Transverse colon (tissue), 4 donors: ENCODE data around the gene CALM3. TPM values are rescaled to one million over a fixed set of nuclear protein-coding genes. Genes with fewer than 3 reads are reported as not detected.

Source experiments
- DNase-seq: peaks from one replicate; pipeline ENCODE4 v3.0.0-alpha.2; 2019
- H3K27ac ChIP-seq, 4 donors: fragments of 200-600 bp; sonication (generic); 2 replicates each; pipeline ENCODE4 v1.5.1; 2016 to 2018; ENCODE audit warnings: inconsistent platforms in 4 of 4
- H3K27me3 ChIP-seq: fragments of 200-600 bp; sonication (generic); 2 replicates; pipeline ENCODE4 v1.5.1; 2017; ENCODE audit warnings: inconsistent platforms
- H3K36me3 ChIP-seq, 4 donors: fragments of 200-600 bp; sonication (generic); 2 replicates each; pipeline ENCODE4 v1.5.1; 2017 to 2019; ENCODE audit warnings: inconsistent platforms in 4 of 4
- H3K4me1 ChIP-seq, 4 donors: fragments of 200-600 bp; sonication (generic); 2 replicates each; pipeline ENCODE4 v1.5.1; 2017 to 2020; ENCODE audit warnings: inconsistent platforms in 4 of 4
- H3K4me3 ChIP-seq, 4 donors: fragments of 200-600 bp; sonication (generic); 1 replicate in 1 of 4; 2 replicates in 3 of 4; pipeline versions ENCODE4 v1.5.1 to v1.6.1; 2017 to 2019; ENCODE audit warnings: inconsistent platforms in 4 of 4
- H3K9me3 ChIP-seq, 2 donors: fragments of 200-600 bp; sonication (generic); 2 replicates each; pipeline ENCODE4 v1.5.1; 2017 to 2019; ENCODE audit warnings: inconsistent platforms in 2 of 2
- EP300 ChIP-seq: sonication (generic); formaldehyde crosslinking; IDR thresholded peaks from one replicate; pipeline ENCODE4 v1.6.1; 2017; ENCODE audit warnings: antibody characterized with exemption, low read depth
- POLR2A ChIP-seq: fragments of 450-650 bp; IDR thresholded peaks from one replicate; pipeline ENCODE4 v1.6.1; 2016; ENCODE audit warnings: antibody characterized with exemption, mild to moderate bottlenecking, moderate library complexity
- POLR2AphosphoS5 ChIP-seq, 3 donors: sonication (generic); formaldehyde crosslinking; IDR thresholded peaks; one replicate each; pipeline ENCODE4 v1.6.1; 2016; ENCODE audit warnings: antibody characterized with exemption in 3 of 3
- WGBS, 2 donors: methylation state at CpG; one replicate each; pipeline ENCODE4 v1.1.5; 2018; ENCODE audit warnings: low coverage in 1 of 2; 5-methylcytosine and 5-hydroxymethylcytosine counted together
- in situ Hi-C, 4 donors: fragments of 200-750 bp; cut with MboI; loops; one replicate each; pipeline versions ENCODE4 v1.15.0 to v1.15.1; 2017; ENCODE audit warnings: low sequenced_read_pairs in 3 of 4, low pct_ligation_motif_present in 1 of 4, low pct_unique_long_range_greater_than_20kb in 1 of 4
- intact Hi-C: fragments of 100-400 bp; cut with DNase I; formaldehyde crosslinking; loops from one replicate; pipeline ENCODE4 v1.15.1; 2023; ENCODE audit warnings: low total_unique reads
- total RNA-seq, 4 donors: library from RNA; depleted of rRNA; stranded (reverse); fragments of >200 nt; gene quantifications; one replicate each; pipeline ENCODE4 v1.1.0, GENCODE V29; 2016
- TF ChIP-seq, protein P1 (sequence below), 5 experiments: fragments of 200-600 bp in 3 of 5; fragments of 450-650 bp in 2 of 5; sonication (generic) in 3 of 5; IDR thresholded peaks; 1 replicate in 2 of 5; 2 replicates in 3 of 5; pipeline ENCODE4 v1.5.1; 2016 to 2017; ENCODE audit warnings: antibody characterized with exemption in 5 of 5, inconsistent platforms in 3 of 5, mild to moderate bottlenecking in 2 of 5, moderate library complexity in 1 of 5

The CALM3 gene
- total RNA-seq, 4 donors from 2014 or later, result 160 to 923 (median 194) TPM

- no peak for TF ChIP-seq POLR2A
- TF ChIP-seq, protein P1, sequence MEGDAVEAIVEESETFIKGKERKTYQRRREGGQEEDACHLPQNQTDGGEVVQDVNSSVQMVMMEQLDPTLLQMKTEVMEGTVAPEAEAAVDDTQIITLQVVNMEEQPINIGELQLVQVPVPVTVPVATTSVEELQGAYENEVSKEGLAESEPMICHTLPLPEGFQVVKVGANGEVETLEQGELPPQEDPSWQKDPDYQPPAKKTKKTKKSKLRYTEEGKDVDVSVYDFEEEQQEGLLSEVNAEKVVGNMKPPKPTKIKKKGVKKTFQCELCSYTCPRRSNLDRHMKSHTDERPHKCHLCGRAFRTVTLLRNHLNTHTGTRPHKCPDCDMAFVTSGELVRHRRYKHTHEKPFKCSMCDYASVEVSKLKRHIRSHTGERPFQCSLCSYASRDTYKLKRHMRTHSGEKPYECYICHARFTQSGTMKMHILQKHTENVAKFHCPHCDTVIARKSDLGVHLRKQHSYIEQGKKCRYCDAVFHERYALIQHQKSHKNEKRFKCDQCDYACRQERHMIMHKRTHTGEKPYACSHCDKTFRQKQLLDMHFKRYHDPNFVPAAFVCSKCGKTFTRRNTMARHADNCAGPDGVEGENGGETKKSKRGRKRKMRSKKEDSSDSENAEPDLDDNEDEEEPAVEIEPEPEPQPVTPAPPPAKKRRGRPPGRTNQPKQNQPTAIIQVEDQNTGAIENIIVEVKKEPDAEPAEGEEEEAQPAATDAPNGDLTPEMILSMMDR (IDR thresholded peaks at IDR 0.05), result no peak
- TF ChIP-seq EP300, result no peak
- TF ChIP-seq POLR2AphosphoS5 (IDR thresholded peaks at IDR 0.05), result no peak
- peaks cover 40% of the 10 kb centered on the region for H3K27me3 ChIP-seq
- in situ Hi-C loops, result no loop called here
- H3K36me3 ChIP-seq, result no peaks in the 10 kb centered on the region
- peaks cover 0 to 44% (median 19%) of the 10 kb centered on the region in 4 donors for H3K4me1 ChIP-seq
- no peak for DNase-seq
- intact Hi-C loops, result no loop called here
- H3K4me3 ChIP-seq, result no peak overlapping the region
- peak overlapping the region in 3 of 4 donors; percentile 25 to 34 (median 27) for H3K27ac ChIP-seq
- no peaks in the 10 kb centered on the region for H3K9me3 ChIP-seq
- 85 to 94% methylated on average over 5 of the region's 5 CpGs for WGBS, 2 donors
Measured at GRCh38 chr19:46656541-46656940, 55.4 kb downstream of the CALM3 start.

DNA sequence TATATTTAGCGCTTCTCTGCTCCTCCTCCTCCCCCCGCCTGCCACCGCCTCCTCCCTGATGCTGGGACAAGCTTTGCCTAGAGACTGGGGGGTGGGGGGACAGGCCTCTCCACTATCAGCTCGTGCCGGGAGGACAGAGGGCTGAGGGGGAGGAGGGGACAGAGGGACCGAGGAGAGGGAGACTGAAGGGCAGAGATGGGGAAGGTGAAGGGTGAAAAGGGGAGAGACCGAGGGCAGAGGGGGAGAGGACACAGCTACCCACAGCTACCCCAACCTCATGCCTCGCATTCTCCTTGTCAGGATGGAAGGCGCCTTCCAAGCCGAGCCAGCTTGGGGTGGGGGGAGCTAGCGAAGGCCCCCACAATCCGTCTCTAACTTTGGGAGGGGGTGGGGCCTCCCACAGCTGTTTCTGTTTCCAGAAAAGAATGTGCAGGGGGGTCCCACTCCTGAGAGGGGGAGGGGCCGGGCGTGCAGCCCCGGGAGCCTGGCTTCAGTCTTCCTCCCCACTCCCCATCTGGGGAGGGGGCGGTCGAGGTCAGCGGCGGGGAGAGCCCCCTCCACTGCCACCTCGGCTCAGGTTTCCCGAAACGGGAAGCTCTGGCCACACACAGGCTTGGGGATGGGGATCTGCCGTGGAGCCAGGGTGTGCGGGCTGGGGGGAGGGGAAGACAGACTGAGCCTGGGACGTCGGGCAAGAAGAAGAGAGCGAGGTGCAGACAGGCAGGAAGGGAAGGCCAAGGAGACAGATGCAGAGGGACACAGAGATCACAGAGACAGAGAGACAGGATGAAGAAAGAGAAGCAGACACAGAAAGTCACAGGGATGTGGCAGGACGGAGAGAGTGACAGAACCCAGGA is 58.2 kb downstream of the CALM3 start:
- TF ChIP-seq, protein P1 (IDR thresholded peaks at IDR 0.05), result no peak
- intact Hi-C loops, result loop anchor here (5.0 kb wide), 1 partner anchor 57 kb away; the partner anchor contains the start of gene CALM3
- WGBS, 2 donors, result 3 to 6% methylated on average over 8 to 21 of the region's 28 CpGs
- H3K27ac ChIP-seq, result peak overlapping the region; percentile 69 to 94 (median 82)
- peak; percentile 31 for DNase-seq
- no peaks in the 10 kb centered on the region for H3K36me3 ChIP-seq
- H3K9me3 ChIP-seq, result no peaks in the 10 kb centered on the region
- peak overlapping the region; percentile 44 to 58 (median 56) for H3K4me3 ChIP-seq
- peaks cover 39% of the 10 kb centered on the region for H3K27me3 ChIP-seq
- in situ Hi-C loops, result loop anchor here in 2 of 4 donors (5.0 kb wide), 2 partner anchors 42 to 47 kb away; no protein-coding TSS in a partner anchor
- H3K4me1 ChIP-seq, result peaks cover 4 to 45% (median 19%) of the 10 kb centered on the region in 4 donors

DNA sequence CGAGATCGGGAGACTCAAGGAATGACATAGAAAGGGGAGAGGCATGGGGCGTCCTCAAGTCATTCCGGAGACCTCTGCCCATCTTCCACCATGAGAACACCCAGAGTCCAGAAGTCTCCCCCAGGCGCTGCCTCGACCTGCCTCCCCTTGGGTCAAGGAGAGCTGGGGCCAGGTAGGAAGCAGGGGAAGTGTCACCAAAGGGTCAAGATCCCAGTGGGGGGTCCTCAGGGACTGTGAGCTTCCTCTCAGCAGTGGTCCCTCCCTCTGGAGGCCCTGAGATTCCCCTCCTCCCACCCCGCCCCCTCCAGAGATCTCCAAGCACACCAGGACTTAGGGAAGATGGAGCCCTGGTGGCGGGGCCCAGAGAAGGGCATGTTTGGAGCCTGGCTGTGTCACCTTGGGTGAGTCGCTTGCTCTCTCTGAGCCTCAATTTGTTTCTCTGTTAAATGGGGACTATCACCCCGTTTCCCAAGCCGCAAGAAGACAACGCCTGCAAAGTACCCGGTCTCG is 58.9 kb downstream of the CALM3 start:
- no peak for DNase-seq
- Histone ChIP-seq H3K27me3 (peaks cover 32% of the 10 kb centered on the region), H3K4me1 (peaks cover 4 to 40% (median 16%) of the 10 kb centered on the region in 4 donors), H3K36me3 (no peaks in the 10 kb centered on the region), H3K27ac (peak overlapping the region; percentile 69 to 94 (median 82)), H3K4me3 (peak overlapping the region; percentile 44 to 58 (median 56)), H3K9me3 (no peaks in the 10 kb centered on the region)
- TF ChIP-seq, protein P1 (IDR thresholded peaks at IDR 0.05), result no peak
- TF ChIP-seq EP300, result no peak
- no peak for TF ChIP-seq POLR2AphosphoS5 (IDR thresholded peaks at IDR 0.05)
- no peak for TF ChIP-seq POLR2A
- in situ Hi-C loops (loop anchor here in 2 of 4 donors (5.0 kb wide), 2 partner anchors 43 to 48 kb away; no protein-coding TSS in a partner anchor), intact Hi-C loops (loop anchor here (5.0 kb wide), 1 partner anchor 58 kb away; the partner anchor contains the start of gene CALM3)
- 0 to 9% methylated on average over 2 to 14 of the region's 14 CpGs for WGBS, 2 donors

Other genes with a start within 250 kb of the CALM3 start
- 1 to 10 TPM in 3 of 4 donors, under 1 TPM in 1; 0.40 to 1.9 (median 1.2) TPM for gene CCDC8, start 187.8 kb upstream of the CALM3 start, total RNA-seq
- not detected for gene PNMA8C, start 172.4 kb upstream of the CALM3 start, total RNA-seq
- gene PNMA8A, start 129.8 kb upstream of the CALM3 start, total RNA-seq, result under 1 TPM in 3 of 4 donors, not detected in 1; 0.20 to 0.68 (median 0.64) TPM
- under 1 TPM; 0.27 to 0.80 (median 0.58) TPM for gene PNMA8B, start 105.5 kb upstream of the CALM3 start, total RNA-seq
- gene PTGIR, start 23.8 kb downstream of the CALM3 start, total RNA-seq, result 1 to 10 TPM in 2 of 4 donors, under 1 TPM in 1, not detected in 1; 0.55 to 2.4 (median 2.2) TPM
- not detected for gene GNG8, start 34.9 kb downstream of the CALM3 start, total RNA-seq
- gene DACT3, start 59.9 kb downstream of the CALM3 start, total RNA-seq, result 10 to 100 TPM in 1 of 4 donors, 1 to 10 TPM in 3; 5.3 to 27.1 (median 7.5) TPM
- 100 to 1,000 TPM in 1 of 4 donors, 10 to 100 TPM in 3; 40.1 to 201 (median 53.5) TPM for gene PRKD2, start 115.8 kb downstream of the CALM3 start, total RNA-seq
- 10 to 100 TPM in 3 of 4 donors, 1 to 10 TPM in 1; 9.7 to 16.1 (median 11.8) TPM for gene FKRP, start 144.7 kb downstream of the CALM3 start, total RNA-seq
- gene STRN4, start 145.1 kb downstream of the CALM3 start, total RNA-seq, result 100 to 1,000 TPM in 3 of 4 donors, 10 to 100 TPM in 1; 81.6 to 306 (median 174) TPM
- gene SLC1A5, start 187.3 kb downstream of the CALM3 start, total RNA-seq, result 100 to 1,000 TPM in 1 of 4 donors, 10 to 100 TPM in 3; 19.8 to 104 (median 91.4) TPM
- gene AP2S1, start 249.5 kb downstream of the CALM3 start, total RNA-seq, result 10 to 100 TPM; 50.1 to 96.9 (median 61.2) TPM